ENCODE data around the gene STOM. TPM values are rescaled to one million over a fixed set of nuclear protein-coding genes. Genes with fewer than 3 reads are reported as not detected.

The STOM gene
- total and polyA plus RNA-seq, 2 of the 8 experiments (the other 6 are each of a cell fraction or from before 2014, with no cell fraction given) = 25.2 to 60.4 TPM

GRCh38 chr9:121309171-121309570 lies 60.9 kb downstream of the STOM start:
- H3K36me3 ChIP-seq (ENCODE audit: control insufficient read depth in 2 of 4, insufficient read depth in 4 of 4, low read length in 3 of 4) = peaks cover 0 to 5% (median 0%) of the 10 kb centered on the region in 4 experiments; a peak in 2 of 8 replicates
- DNase-seq (ENCODE audit: low read depth in 1 of 2, low spot score in 2 of 2) (no peak), FAIRE-seq (no peak)
- no peak overlapping the region for H2BK15ac ChIP-seq (ENCODE audit: low read length)
- H3K4me3 ChIP-seq (ENCODE audit: extremely low read depth in 1 of 4, insufficient read depth in 2 of 4, low read depth in 3 of 4, low read length in 4 of 4) = no peak overlapping the region
- no peak overlapping the region for H3K4ac ChIP-seq (replicated peaks; ENCODE audit: insufficient read length, low read depth, low read length)
- no peak overlapping the region for H4K8ac ChIP-seq (ENCODE audit: extremely low read depth, insufficient read depth, low read length)
- H2AFZ ChIP-seq (ENCODE audit: low read length) = no peak overlapping the region
- 89% methylated on average over 6 of the region's 6 CpGs; no CpG with 5 or more reads in 1 of the 2 experiments for WGBS, 2 experiments (ENCODE audit: extremely low coverage in 1 of 2, insufficient coverage in 1 of 2, insufficient read length in 1 of 2, insufficient replicate concordance in 2 of 2, low coverage in 1 of 2, low lambda C conversion rate in 2 of 2, missing lambda C conversion rate in 1 of 2)
- peaks cover 0 to 6% (median 3%) of the 10 kb centered on the region in 4 experiments; a peak in 4 of 7 replicates for H3K4me1 ChIP-seq (replicated peaks in 1 of 4; ENCODE audit: control insufficient read depth in 3 of 4, insufficient read depth in 4 of 4, low read length in 3 of 4)
- CTCF ChIA-PET (ENCODE audit: partially characterized antibody) = interaction anchor here (0.9 to 6.4 kb wide), 7 partner anchors 8 to 237 kb away, joined by 3 to 37 read pairs (median 3); no protein-coding TSS in a partner anchor
- no peak overlapping the region for H2BK5ac ChIP-seq (ENCODE audit: low read depth, low read length)
- H2BK120ac ChIP-seq (replicated peaks; ENCODE audit: low read depth, low read length) = no peak overlapping the region
- H3K23me2 ChIP-seq (ENCODE audit: low read depth, low read length) = no peaks in the 10 kb centered on the region
- no peak overlapping the region for H3K56ac ChIP-seq (replicated peaks; ENCODE audit: insufficient read length, low read depth, low read length)
- H3K9me3 ChIP-seq (ENCODE audit: insufficient read depth in 2 of 2, low read depth in 1 of 2, low read length in 1 of 2) = no peaks in the 10 kb centered on the region
- H4K91ac ChIP-seq (replicated peaks; ENCODE audit: insufficient read length, low read length) = no peak overlapping the region
- no peak overlapping the region for H3K14ac ChIP-seq (ENCODE audit: insufficient read length)
- peaks cover 0 to 2% of the 10 kb centered on the region in 2 experiments for H4K20me1 ChIP-seq (replicated peaks in 1 of 2; ENCODE audit: control insufficient read depth in 1 of 2, insufficient read depth in 2 of 2, low read length in 2 of 2)
- no peaks in the 10 kb centered on the region for H3K79me2 ChIP-seq (ENCODE audit: control insufficient read depth in 1 of 2, insufficient read depth in 2 of 2, low read length in 2 of 2)
- no peak overlapping the region for H3K9ac ChIP-seq (replicated peaks in 1 of 4; ENCODE audit: extremely low read depth in 1 of 4, low read depth in 3 of 4, low read length in 3 of 4)
- H3K27me3 ChIP-seq (replicated peaks in 1 of 4; ENCODE audit: control insufficient read depth in 3 of 4, extremely low read depth in 1 of 4, insufficient read depth in 3 of 4, low read length in 3 of 4) = no peaks in the 10 kb centered on the region
- POLR2A ChIA-PET (ENCODE audit: partially characterized antibody) = no interaction called here
- no peak overlapping the region for H3K4me2 ChIP-seq (ENCODE audit: insufficient read depth in 1 of 2, low read depth in 2 of 2, low read length in 2 of 2)
- H2AK5ac ChIP-seq (ENCODE audit: low read depth, low read length) = no peak overlapping the region
- H4K5ac ChIP-seq (ENCODE audit: insufficient read length, low read depth, low read length) = no peak overlapping the region
- no peak overlapping the region for H3K27ac ChIP-seq (ENCODE audit: low read depth, low read length)
- H3K18ac ChIP-seq (ENCODE audit: extremely low read depth, low read length) = no peak overlapping the region
- no peak overlapping the region for H2BK20ac ChIP-seq (ENCODE audit: low read length)
- TF ChIP-seq KDM5A (IDR thresholded peaks at IDR 0.05; ENCODE audit: low read length) (no peak), EGR1 (IDR thresholded peaks at IDR 0.05; ENCODE audit: borderline replicate concordance, low read depth, low read length) (no peak), POLR2A (IDR thresholded peaks at IDR 0.05; ENCODE audit: control extremely low read depth in 1 of 2, low read depth in 2 of 2, low read length in 2 of 2) (no peak), SP2 (IDR thresholded peaks at IDR 0.05; ENCODE audit: low read length) (no peak), CHD1 (IDR thresholded peaks at IDR 0.05; ENCODE audit: low read depth, low read length) (no peak), TAF1 (IDR thresholded peaks at IDR 0.05; ENCODE audit: low read depth, low read length) (no peak), HDAC6 (IDR thresholded peaks at IDR 0.05; ENCODE audit: low read depth, low read length) (no peak), SUZ12 (IDR thresholded peaks at IDR 0.05; ENCODE audit: low read length) (no peak), CBX5 (IDR thresholded peaks at IDR 0.05; ENCODE audit: low read depth, low read length) (no peak), BRCA1 (IDR thresholded peaks at IDR 0.05; ENCODE audit: low read depth, low read length) (no peak)
- no peaks in the 10 kb centered on the region for H3K79me1 ChIP-seq (ENCODE audit: low read depth, low read length)
- no peak overlapping the region for H2BK12ac ChIP-seq (ENCODE audit: low read depth, low read length)
- H3K23ac ChIP-seq (ENCODE audit: insufficient read length) = no peak overlapping the region
